Stimulated activated CD8-positive, alpha-beta memory T cell treated with anti-CD3 and anti-CD28 coated beads, Interleukin-15, amount 100 ng/mL, for 4 hours (primary cell): ENCODE results near the gene BEST3.
"Not testable (repeated sequence)": the region's sequence is repeated elsewhere in the genome, so short reads cannot be mapped to it uniquely, and the experiment has no call there.

Experiments used
- DNase-seq, 2 donors: peaks; one replicate each; pipeline ENCODE4 v3.0.0-alpha.2; 2020; ENCODE audit warnings: low read depth in 2 of 2

Gene BEST3

GRCh38 chr12:69648476-69648875 lies 50.6 kb downstream of the BEST3 start:
- no peak for DNase-seq

DNA sequence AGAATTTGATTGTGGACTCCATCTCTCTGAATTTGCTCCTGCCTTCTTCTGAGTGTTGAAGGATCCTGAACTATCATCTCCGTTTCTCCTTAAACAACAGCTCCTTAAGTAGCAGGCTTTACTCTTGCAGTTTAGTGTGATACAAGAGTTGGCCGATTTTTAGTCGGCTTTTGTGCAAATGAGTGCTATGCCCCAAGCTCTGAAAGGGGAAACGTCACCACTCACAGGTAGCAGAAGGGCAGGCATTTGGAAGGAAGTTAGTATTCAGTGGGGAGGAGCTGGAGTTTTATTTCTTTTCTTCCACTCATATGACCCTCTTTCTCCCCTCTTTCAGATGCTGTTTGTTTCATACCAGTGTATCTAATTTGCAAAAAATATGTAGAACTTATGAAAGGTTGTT lies 51.9 kb downstream of the BEST3 start:
- DNase-seq = no peak

DNA sequence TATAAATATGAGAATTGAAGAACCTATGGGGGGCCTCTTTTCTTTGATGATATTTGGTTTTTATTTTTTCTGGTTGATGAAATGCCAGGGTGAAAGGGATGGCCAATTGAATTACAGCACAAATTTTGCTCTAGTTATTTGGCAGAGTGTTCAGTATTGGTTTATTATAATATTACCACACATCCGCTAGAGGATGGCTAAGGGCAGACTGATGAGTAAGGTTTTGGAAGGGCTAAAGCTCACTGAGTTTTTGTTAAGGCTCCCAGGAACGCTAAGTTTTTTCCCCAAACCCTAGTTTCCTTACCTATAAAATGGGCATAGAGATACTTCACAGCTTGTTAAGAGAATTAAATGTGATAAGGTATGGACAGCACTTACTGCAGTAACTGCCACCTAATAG lies 54.1 kb downstream of the BEST3 start:
- DNase-seq = no peak

DNA sequence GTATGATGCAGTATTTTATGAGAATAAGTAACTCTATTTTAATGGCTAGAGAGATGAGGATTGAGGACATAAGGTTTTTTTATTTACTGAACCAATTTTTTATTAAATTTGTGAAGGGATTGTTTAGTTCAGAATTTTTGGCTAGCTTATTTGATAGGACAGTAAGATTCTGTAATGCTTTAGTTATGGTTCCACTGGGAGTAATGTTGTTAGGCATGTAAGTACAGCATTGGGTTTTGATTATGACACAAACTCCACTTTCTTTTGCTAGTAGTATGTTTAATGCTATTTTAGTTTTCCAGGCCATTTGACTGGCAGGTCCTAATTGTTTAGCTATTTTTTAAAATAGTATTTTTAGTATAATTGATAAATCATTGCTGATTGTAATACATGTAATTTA lies 54.6 kb downstream of the BEST3 start:
- DNase-seq = no peak

GRCh38 chr12:69642531-69642930 lies 56.6 kb downstream of the BEST3 start:
- no peak for DNase-seq

DNA sequence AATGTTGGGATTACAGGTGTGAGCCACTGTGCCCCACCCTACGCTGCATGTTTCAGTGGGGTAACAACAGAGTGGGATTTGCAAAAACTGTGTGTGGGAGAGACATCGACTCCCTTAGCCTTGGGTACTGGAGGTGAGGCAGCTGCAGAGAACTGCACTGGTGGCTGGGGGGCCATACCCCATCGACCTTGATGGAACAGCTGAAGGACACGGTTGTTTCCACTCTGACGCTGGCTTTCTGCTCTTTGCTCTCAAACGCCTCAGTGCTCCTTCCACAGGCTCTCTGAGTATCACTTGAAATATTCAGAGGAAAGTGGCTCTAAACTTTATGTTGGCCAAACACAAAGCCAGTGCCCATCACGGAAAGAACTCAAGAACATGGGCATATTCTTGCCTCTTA lies 57.6 kb downstream of the BEST3 start:
- no peak for DNase-seq

DNA sequence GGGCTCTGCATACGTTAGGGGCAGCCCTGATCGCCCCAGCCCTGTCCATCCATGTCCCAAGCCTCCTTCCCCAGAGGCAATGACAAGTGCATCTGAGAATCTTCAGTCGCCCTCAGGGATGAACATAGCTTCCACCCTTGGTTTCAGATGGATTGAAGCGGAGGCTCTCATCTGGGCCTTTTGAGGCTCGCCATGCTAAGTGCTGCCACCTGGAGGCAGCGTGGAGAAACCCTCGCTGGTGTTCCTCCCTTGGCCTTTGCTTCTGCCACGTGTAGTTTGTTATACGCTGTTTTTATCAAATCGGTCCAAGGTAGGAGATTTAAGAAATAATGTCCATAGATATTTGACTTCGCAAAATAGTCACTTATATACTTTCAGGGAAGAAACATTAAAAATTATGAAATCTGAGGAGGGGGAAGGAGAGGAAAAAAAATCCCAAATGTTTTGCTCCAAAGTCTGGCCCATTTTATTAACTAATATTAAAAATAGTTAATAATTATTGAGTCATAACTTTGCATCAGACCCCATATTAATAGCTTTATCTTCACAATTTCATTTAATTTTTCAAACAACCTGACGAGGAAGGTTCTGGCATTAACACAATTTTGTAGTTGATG lies 59.6 kb downstream of the BEST3 start:
- peak; percentile 8 to 23 for DNase-seq

- no peak for DNase-seq
These were observed 66.0 kb downstream of the BEST3 start for GRCh38 chr12:69633061-69633460.

- DNase-seq = no peak
These were observed 68.9 kb downstream of the BEST3 start for GRCh38 chr12:69630191-69630590.

DNA sequence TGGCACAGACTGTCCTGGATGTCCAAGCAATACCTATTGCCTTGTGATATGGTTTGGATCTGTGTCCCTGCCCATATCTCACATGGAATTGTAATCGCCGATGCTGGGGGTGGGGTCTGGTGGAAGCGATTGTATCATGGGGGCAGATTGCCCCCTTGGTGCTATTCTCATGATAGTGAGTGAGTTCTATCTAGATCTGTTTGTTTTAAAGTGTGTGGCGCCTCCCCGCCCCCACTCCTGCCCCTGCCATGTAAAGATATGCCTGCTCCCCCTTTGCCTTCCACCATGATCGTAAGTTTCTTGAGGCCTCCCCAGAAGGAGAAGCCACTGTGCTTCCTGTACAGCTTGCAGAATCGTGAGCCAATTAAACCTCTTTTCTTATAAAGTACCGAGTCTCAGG lies 71.6 kb downstream of the BEST3 start:
- DNase-seq = no peak

DNA sequence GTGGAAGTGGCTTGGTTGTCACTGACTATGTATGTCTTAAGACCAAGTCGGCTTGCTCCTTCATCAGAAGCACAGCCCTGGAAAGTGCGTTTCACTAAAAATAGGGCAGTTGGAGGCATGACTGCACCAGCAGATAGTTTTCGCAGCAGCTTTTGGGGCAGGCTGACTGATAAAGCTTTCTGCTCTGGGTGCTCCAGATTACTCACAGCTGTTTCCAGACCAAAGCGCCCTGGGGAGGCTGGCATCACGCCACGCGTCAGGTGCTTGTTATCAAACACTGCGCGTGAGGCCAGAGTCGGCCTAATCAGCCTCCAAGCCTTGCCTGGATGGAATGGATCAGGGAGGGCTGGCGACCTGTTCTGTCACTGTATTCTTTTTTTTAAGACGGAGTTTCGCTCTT lies 75.1 kb downstream of the BEST3 start:
- no peak for DNase-seq

DNA sequence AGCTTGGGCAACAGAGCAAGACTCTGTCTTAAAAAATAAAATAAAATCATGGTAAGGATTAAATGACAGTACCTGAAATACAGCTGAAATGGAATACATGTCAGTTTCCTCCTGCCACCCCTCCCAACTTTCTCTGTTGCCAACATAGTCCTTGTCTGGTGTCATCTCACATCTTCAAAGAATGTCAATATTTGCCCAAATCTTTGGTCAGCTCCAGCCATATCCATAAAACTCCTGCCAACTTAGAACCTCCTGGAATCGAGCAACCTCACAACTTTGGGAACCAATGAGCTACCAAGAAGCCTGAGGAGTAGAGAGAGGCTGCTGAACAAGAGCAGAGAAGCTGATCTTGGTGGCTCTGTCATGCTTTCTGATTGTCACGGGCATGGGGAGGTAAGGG lies 77.6 kb downstream of the BEST3 start:
- no peak for DNase-seq

DNA sequence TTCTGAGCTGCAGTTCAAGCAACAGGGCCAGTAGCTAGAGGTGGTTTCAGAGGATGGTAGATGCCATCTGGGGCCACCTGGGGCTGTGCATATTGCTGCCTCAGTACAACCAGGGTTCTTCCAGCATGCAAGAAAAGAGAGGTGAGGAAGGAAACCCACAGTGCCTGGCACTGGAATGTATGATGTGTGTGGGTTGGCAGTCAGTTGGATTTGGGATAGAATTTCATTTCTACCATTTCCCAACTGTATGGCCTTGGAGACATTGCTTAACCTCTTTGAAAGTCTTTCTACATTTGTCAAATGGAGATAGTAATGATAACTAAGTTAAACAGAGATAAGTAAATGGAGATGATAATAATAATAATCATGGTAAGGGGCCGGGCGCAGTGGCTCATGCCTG lies 78.2 kb downstream of the BEST3 start:
- no peak for DNase-seq

DNA sequence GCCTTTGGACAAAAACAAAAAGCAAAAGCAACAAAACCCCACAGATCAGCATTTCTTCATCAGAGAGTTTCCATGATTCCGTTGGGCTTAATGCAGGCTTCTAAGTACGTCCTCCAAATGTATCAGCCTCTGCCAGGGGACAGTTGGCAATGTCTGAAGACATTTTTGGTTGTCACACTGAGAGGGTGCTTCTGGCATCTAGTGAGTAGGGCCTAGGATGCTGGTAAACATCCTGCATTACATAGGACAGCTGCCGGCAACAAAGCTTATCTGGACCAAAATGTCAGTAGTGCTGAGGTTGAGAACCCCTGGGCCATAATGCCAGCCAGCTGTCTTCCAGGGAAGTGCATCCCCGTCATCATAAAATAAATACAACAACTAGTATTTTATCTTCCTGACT lies 79.0 kb downstream of the BEST3 start:
- DNase-seq = no peak

GRCh38 chr12:69619050-69619449 lies 80.1 kb downstream of the BEST3 start:
- DNase-seq = no peak

- no peak for DNase-seq
These were observed 83.1 kb downstream of the BEST3 start for GRCh38 chr12:69616025-69616424.

DNA sequence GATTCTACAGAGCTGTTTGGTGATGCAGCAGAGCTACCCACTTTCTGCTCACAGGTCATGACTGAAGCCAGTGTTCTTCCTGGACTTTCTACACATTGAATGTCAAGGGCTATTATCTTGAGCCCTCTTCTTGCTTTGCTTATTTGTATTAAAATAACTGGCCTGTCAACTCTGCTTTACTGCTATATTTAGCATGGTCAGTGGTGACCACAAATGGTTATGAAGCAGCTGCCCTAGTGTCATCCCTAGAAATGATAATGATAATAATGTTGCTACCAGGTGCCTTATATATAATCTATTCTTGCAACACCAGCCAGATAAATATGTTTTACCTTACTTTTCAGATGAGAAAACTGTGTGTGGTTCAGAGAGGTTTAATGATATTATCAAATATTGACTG lies 85.8 kb downstream of the BEST3 start:
- DNase-seq = no peak

DNA sequence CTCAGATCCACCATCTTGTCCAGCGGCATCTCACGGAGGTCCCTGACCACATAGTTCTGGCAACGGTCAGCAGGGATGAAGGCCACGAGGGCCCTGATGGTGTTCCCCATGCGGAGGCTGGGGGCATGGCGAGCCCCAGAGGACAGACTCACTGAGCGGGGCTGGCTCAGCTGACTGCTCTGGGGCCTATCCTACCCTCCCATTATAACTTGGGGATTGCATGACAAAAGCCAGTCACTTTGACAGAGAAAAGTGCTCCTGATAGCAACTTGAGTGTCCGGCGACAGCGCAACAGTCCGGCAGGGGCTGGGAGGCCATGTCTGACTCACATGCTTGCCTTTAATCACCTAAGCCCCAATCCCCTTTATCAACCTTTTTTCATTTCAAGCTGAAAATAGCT lies 88.4 kb downstream of the BEST3 start, which contains the start of gene LRRC10:
LRRC10 (minus strand) TSS at position 179 of the 400 bp plus-strand sequence; CDS start at position 110, 69 bp downstream.
- no peak for DNase-seq

DNA sequence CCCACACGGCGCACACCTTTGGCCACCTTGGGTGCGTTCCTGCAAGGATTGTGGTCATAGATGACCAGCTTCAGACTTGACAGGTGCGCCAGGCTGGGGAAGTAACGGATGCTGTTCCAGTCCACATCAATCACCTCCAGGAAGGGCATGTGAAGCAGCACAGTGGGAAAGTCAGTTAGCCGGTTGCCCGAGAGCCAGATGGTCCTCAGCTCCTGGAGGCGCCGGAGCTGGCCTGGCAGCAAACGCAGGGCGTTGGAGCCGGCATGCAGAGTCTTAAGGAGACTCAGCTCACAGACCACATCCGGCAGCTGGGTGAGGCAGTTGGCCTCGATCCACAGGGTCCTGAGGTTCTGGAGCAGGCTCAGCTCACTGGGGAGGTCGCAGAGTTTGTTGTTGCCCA lies 89.0 kb downstream of the BEST3 start:
- no peak for DNase-seq

- no peak for DNase-seq
These were observed 91.0 kb downstream of the BEST3 start for GRCh38 chr12:69608114-69608513.

- DNase-seq = not testable (repeated sequence)
These were observed 94.8 kb downstream of the BEST3 start for GRCh38 chr12:69604275-69604674.
